ENCODE data around the gene ZNF776.
"Not testable (repeated sequence)": the region's sequence is repeated elsewhere in the genome, so short reads cannot be mapped to it uniquely, and the experiment has no call there.

ZNF776 gene

DNA sequence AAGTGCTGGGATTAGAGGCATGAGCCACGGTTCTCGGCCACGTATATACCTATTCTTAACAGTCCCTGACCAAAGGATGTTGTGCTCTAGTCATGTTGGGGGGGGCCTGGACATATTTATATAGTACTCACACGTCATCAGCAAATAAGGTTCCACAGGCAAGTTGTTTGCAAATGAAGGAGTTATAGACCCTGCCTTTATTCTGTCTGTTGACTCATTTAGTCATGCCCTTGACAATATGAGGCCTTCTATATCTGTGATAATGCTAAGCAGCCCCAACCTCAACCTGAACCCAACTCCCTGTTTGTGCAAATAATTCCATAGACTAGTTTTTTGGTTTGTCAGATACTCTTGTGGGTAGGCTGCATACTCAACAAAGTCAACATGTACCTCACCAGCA lies 31.7 kb downstream of the ZNF776 start:
- DNase-seq (no peak), ATAC-seq (no peak)

DNA sequence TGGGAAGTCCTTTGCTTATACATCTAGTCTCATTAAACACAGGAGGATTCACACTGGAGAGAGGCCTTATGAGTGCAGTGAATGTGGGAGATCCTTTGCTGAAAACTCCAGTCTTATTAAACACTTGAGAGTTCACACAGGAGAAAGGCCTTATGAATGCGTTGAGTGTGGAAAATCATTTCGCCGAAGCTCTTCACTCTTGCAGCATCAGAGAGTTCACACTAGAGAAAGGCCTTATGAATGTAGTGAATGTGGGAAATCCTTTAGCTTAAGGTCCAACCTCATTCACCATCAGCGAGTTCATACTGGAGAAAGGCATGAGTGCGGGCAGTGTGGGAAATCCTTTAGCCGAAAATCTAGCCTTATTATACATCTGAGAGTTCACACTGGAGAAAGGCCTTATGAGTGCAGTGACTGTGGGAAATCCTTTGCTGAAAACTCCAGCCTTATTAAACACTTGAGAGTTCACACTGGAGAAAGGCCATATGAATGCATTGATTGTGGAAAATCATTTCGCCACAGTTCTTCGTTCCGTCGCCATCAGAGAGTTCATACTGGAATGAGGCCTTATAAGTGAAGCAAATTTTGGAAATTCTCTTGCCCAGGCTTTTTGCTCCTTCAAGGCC lies 32.7 kb downstream of the ZNF776 start:
- DNase-seq: no peak
- no peak for ATAC-seq

DNA sequence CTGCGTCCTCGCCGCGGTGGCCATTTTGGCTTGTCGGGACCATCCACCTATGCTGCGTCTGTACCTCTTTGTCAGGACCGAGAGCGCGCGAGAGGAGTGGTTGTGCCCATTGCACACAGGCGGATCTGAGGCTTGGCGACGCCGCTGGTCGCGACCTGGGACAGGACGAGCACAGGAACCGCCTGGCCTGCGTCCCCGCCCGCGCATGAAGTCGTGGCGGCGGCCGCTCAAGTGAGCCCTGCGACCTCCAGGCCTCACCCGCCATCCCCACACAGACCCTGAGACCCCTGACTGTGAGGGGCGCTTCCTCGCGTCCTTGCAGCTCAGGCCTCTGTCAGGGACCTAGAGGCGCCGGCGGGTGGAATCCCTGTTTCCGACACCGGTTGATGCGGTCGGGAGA lies 39.7 kb downstream of the ZNF776 start:
- ATAC-seq (no peak), DNase-seq (no peak)

DNA sequence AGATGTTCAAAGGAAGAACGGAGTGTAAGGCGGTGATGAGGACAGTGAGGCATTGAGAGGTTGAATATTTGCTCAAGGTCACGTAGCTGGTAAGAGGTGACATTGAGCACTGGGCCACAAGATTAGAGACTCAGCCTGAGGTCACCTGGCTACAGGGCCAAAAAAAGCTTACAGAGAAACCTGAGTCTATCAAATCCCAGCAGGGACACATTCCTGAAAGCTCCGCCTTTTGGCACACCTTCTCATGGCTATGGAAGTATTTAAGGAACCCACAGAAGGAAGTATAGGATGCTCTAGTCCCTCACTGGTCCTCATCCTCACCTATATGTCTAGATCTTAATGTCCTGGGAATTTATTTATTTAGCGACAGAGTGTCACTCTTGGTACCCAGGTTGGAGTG lies 40.3 kb downstream of the ZNF776 start:
- DNase-seq (no peak), ATAC-seq (no peak)

DNA sequence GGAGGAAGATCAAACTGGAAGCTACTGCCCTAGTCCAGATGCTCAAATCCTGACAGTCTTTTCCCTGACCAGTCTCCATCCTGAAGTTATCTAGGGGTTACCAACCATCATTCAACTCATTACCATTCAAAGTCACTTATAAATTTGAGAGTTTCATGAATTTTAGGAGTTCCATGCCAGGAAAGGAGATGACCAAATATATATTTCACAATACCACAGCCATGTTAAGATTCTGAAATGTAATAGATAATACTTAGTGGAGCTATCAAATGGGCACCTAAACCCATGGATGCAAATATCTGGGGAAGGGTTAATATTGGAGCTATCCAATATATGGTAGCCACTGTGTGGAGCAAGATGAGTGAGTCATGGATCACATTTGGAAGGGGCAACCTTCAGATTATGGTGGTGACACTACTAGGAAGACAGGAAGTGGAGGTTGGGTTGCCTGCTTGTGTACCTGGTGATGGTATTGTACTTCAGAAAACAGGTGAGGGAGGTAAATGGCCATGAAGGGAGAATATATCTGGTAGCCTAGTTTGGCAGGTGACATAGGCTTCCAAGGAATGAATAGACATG lies 41.6 kb downstream of the ZNF776 start:
- no peak for DNase-seq

DNA sequence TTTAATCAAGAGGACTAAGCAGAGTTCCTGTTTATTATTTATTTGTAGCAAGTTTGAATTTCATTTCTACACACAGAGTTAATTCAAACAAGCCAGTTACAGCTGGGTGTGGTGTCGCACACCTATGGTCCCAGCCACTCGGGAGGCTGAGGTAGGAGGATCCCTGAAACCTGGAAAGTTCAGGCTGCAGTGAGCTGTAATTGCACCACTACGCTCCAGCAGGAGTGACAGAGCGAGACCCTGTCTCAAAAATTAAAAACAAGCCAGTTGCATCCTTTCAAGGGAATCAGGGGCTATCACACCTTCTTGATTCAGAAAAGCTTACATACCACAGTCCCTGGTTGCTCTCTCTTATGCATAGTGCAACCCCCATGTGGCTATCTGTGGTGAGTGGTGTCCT lies 42.7 kb downstream of the ZNF776 start:
- DNase-seq (no peak), ATAC-seq (no peak)

More for the DNA sequence above, 41.6 kb downstream of the ZNF776 start:
- ATAC-seq: no peak

DNA sequence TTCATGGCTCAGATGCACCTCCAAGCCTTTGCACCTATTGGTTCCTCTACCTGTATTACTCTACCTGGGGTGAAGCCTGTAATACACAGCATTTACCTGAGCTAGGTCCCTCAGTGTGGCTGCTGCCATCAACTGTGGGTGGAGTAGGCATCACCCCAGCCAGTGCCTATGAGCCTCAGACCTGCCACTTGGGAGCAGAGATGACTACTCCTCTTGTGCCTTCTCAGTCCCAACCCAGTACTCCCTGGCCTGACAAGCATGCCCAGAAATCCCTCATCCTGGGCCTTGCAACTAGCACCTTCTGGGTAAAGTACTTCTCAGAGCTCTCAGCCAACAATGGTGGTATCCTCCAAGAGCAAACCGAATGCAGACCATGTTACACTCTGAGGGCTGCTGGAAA lies 50.0 kb downstream of the ZNF776 start:
- DNase-seq, ATAC-seq: not testable (repeated sequence)

DNA sequence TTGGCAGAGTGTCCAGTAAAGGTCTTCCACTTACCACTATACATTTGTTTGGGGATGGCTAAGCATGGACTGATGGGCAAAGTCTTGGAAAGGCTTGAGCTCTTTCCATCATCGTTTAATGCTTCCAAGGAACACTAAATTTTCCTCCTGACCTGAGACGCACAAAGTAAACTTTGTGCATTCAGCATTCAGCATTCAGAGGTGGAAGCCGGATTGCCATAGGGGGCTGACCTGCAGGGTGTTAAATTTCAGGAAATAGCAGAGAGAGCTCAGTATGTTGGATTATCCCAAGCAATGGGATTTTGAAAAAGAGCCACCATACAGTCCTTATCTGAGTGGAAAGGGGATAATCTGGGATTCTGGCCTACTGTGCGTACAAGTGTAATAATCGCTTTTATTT lies 54.1 kb downstream of the ZNF776 start:
- no peak for DNase-seq
- no peak for ATAC-seq

DNA sequence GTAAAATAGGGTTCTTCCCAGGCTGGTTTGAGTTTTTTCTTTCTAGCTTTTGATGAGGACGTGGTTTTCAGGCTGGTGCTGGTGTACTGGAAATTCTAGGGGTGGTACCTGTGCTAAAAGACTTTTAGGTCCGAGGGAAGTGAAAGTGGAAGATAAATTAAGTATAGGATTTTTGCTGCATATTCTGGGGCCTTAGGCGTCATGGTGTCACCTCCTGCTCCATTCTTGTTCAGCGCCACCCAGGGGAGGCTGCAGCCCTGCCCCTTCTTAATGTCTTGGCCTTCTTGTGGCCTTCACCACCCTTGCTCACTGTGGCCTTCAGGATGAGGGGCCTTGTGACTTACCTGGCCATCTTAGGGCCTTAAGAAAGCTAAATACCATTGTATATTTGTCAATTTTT lies 55.7 kb downstream of the ZNF776 start:
- DNase-seq (no peak), ATAC-seq (no peak)

DNA sequence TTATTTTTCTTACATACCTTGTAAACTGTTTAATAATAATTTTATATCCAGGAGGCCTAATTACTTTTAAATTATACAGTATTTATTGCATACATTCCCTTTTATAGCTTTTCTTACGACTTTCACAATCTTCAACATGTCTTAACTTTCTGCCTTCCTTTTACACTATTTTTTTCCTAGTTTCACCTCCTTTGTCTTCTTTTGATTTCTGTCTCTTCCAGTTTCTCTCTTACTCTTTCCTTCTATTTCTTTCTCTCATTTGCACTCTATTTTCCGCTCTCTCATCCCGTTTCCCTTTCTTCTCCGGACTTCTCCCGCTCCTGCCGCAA lies 56.6 kb downstream of the ZNF776 start:
- DNase-seq (no peak), ATAC-seq (no peak)

DNA sequence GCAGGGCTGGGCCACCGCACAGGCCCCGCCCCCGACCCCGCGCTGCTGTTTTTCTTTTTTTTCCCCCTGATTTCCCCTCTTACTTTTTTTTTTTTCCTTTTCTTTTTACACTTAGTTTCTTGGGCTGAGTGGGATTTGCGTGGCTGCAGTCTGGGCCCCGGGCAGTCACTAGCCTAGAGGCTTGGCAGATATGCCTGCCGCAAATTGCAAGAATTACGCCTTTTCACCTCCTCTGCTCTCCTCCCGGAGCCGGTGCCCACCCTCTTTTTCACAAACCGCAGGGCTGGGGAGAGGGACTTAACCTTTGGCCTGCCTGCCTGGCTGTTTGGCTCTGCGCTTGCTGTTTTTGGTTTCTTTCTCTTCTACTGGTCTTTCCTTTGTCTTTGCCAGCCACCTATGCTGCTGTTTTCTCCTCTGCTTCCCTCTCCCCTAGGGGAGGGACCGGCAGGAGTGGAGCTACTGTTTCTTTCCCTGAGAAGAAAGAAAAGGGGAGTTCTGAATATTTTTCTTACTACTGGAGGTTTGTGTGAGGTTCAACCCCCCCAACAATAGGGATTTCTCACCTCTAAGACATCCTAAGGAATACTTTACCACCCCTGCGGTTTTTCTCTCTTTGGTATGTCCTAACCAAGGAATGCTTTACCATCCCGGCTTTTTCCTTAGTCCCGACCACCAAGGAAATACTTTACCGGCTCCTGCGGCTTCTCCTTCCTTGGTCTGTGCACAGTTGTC lies 57.1 kb downstream of the ZNF776 start:
- ATAC-seq (peak; percentile 36), DNase-seq (peak; percentile 30)

DNA sequence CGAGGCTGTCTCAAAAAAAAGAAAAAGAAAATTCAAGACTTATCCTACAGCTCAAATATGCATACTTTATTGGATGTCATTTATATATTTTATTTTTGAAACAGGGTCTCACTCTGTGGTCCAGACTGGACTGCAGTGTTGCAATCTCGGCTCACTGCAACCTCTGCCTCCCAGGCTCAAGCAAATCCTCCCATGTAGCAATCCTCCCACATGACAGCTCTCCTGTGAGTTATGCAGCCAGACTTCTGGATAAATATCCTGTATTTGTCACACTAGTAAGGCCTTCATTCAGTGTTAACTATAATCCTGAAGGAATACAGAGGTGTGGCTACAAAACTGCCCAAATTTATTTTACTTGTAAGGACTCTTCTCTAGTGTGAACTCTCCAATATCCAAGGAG lies 60.9 kb downstream of the ZNF776 start:
- DNase-seq: no peak
- no peak for ATAC-seq

All from stimulated activated naive CD8-positive, alpha-beta T cell treated with anti-CD3 and anti-CD28 coated beads, Interleukin-15, Interleukin-2, amounts not matched to agents 100 U/mL and 50 U/mL, for 24 hours (primary cell).